GM23338 (cell line): ENCODE data around the gene PPP1R7. TPM values are rescaled to one million over a fixed set of nuclear protein-coding genes. Genes with fewer than 3 reads are reported as not detected.
A peak's percentile ranks its signal among the peaks of the same experiment; 100 is the strongest.

Experiments used
- ATAC-seq: fragments of 200-7000 bp; cut with Tn5 transposase; 3 replicates; pipeline ENCODE4 v1.9.1; 2020
- DNase-seq: peaks from one replicate; pipeline ENCODE4 v3.0.0-alpha.2; 2015; ENCODE audit warnings: low spot score
- H2AFZ ChIP-seq: fragments of 200-600 bp; sonication (generic); 2 replicates; pipeline ENCODE4 v1.8.0; 2016; ENCODE audit warnings: antibody characterized with exemption, mild to moderate bottlenecking, moderate library complexity
- H3F3A ChIP-seq: fragments of 200-600 bp; sonication (generic); replicated peaks from 2 replicates; pipeline ENCODE4 v1.8.0; 2017; ENCODE audit warnings: antibody characterized with exemption, mixed run types, low read depth
- H3K27ac ChIP-seq: fragments of 200-600 bp; sonication (generic); 2 replicates; pipeline ENCODE4 v1.6.1; 2016; ENCODE audit warnings: low read depth
- H3K27me3 ChIP-seq: fragments of 200-600 bp; sonication (generic); 2 replicates; pipeline ENCODE4 v1.8.0; 2016; ENCODE audit warnings: mild to moderate bottlenecking, mixed run types, moderate library complexity; ENCODE audit not compliant: insufficient read depth
- H3K36me3 ChIP-seq: fragments of 200-600 bp; sonication (generic); 2 replicates; pipeline ENCODE4 v1.8.0; 2016; ENCODE audit warnings: mild to moderate bottlenecking; ENCODE audit not compliant: insufficient read depth
- H3K4me1 ChIP-seq: fragments of 200-600 bp; sonication (generic); 2 replicates; pipeline ENCODE4 v1.8.0; 2016; ENCODE audit warnings: mild to moderate bottlenecking, moderate library complexity; ENCODE audit not compliant: insufficient read depth
- H3K4me2 ChIP-seq: fragments of 200-600 bp; sonication (generic); 2 replicates; pipeline ENCODE4 v1.7.1; 2017; ENCODE audit warnings: mixed run types
- H3K4me3 ChIP-seq: fragments of 200-600 bp; sonication (generic); 2 replicates; pipeline ENCODE4 v1.6.1; 2016; ENCODE audit warnings: mixed run types
- H3K79me2 ChIP-seq: fragments of 200-600 bp; sonication (generic); replicated peaks from 2 replicates; pipeline ENCODE4 v1.8.0; 2017; ENCODE audit warnings: mild to moderate bottlenecking; ENCODE audit not compliant: insufficient read depth
- H3K9me2 ChIP-seq: fragments of 200-600 bp; sonication (generic); 2 replicates; pipeline ENCODE4 v1.8.0; 2017; ENCODE audit not compliant: insufficient read depth
- H4K20me1 ChIP-seq: fragments of 200-600 bp; sonication (generic); replicated peaks from 2 replicates; pipeline ENCODE4 v1.8.0; 2017; ENCODE audit warnings: mild to moderate bottlenecking; ENCODE audit not compliant: insufficient read depth
- H3K27ac Mint-ChIP-seq: 2 replicates; pipeline ENCODE4 v1.8.0; 2020; ENCODE audit warnings: inconsistent platforms, mild to moderate bottlenecking, moderate library complexity, mixed read lengths
- H3K27me3 Mint-ChIP-seq: 3 replicates; pipeline ENCODE4 v1.8.0; 2022; ENCODE audit warnings: low read depth, mild to moderate bottlenecking, moderate library complexity, mixed read lengths, inconsistent platforms; ENCODE audit not compliant: insufficient read depth, poor library complexity
- H3K36me3 Mint-ChIP-seq: 3 replicates; pipeline ENCODE4 v1.8.0; 2021; ENCODE audit warnings: low read depth, mild to moderate bottlenecking, inconsistent platforms, moderate library complexity, mixed read lengths
- H3K4me1 Mint-ChIP-seq: 3 replicates; pipeline ENCODE4 v1.8.0; 2020; ENCODE audit warnings: mild to moderate bottlenecking, inconsistent platforms, mixed read lengths
- H3K4me3 Mint-ChIP-seq: 3 replicates; pipeline ENCODE4 v1.8.0; 2021; ENCODE audit warnings: moderate library complexity, mild to moderate bottlenecking, inconsistent platforms, mixed read lengths
- H3K9me3 Mint-ChIP-seq: 3 replicates; pipeline ENCODE4 v1.8.0; 2020; ENCODE audit warnings: moderate library complexity, mild to moderate bottlenecking, inconsistent platforms, mixed read lengths
- CREB1 ChIP-seq: fragments of 250-450 bp; sonication (Bioruptor Pico); IDR thresholded peaks from 2 replicates; pipeline ENCODE4 v1.5.0; 2020; ENCODE audit warnings: low read depth, mild to moderate bottlenecking, moderate library complexity
- EZH2 ChIP-seq: fragments of 200-600 bp; sonication (generic); IDR thresholded peaks from one replicate; pipeline ENCODE4 v1.8.0; 2017; ENCODE audit warnings: antibody characterized with exemption, mild to moderate bottlenecking, low read depth; ENCODE audit not compliant: unreplicated experiment
- EZH2phosphoT487 ChIP-seq: fragments of 200-600 bp; sonication (generic); IDR thresholded peaks from one replicate; pipeline ENCODE4 v1.8.1; 2018; ENCODE audit warnings: antibody characterized with exemption; ENCODE audit not compliant: unreplicated experiment
- JUNB ChIP-seq: IDR thresholded peaks from one replicate; pipeline ENCODE4 v1.6.1; 2016; ENCODE audit warnings: antibody characterized with exemption; ENCODE audit not compliant: unreplicated experiment
- NANOG ChIP-seq: IDR thresholded peaks from 2 replicates; pipeline ENCODE4 v1.6.1; 2016; ENCODE audit warnings: antibody characterized with exemption, borderline replicate concordance
- POLR2AphosphoS5 ChIP-seq: IDR thresholded peaks from 2 replicates; pipeline ENCODE4 v1.6.1; 2016; ENCODE audit warnings: antibody characterized with exemption, low read depth
- STAT1 ChIP-seq: IDR thresholded peaks from one replicate; pipeline ENCODE4 v1.6.1; 2016; ENCODE audit warnings: antibody characterized with exemption; ENCODE audit not compliant: unreplicated experiment
- ZNF114 ChIP-seq: fragments of 250-450 bp; sonication (Bioruptor Pico); IDR thresholded peaks from 2 replicates; pipeline ENCODE4 v1.5.0; 2020; ENCODE audit warnings: mild to moderate bottlenecking, moderate library complexity
- ZNF331 ChIP-seq: fragments of 250-450 bp; sonication (Bioruptor Pico); IDR thresholded peaks from 2 replicates; pipeline ENCODE4 v1.5.0; 2020; ENCODE audit warnings: low read depth, mild to moderate bottlenecking, moderate library complexity
- ZNF462 ChIP-seq: fragments of 250-450 bp; sonication (Bioruptor Pico); IDR thresholded peaks from 2 replicates; pipeline ENCODE4 v1.5.0; 2020; ENCODE audit warnings: mild to moderate bottlenecking, moderate library complexity
- polyA plus RNA-seq: library from polyadenylated mRNA; unstranded; fragments of >200 nt; fragmentation: Nextera tagmentation; extraction: Ambion mirVana; gene quantifications from 2 replicates; pipeline ENCODE4 v1.2.1, GENCODE V29; 2016
- total RNA-seq: library from RNA; depleted of rRNA; stranded (reverse); fragments of >200 nt; shearing (Covaris generic); gene quantifications from 2 replicates; pipeline ENCODE4 v1.2.3, GENCODE V29; 2014
- TF ChIP-seq, protein P1 (sequence below): IDR thresholded peaks from 2 replicates; pipeline ENCODE4 v1.6.1; 2016; ENCODE audit warnings: antibody characterized with exemption
- TF ChIP-seq, protein P2 (sequence below), 2 experiments: fragments of 200-600 bp in 1 of 2; sonication (generic) in 1 of 2; conservative IDR thresholded peaks; 2 replicates each; pipeline versions ENCODE4 v1.5.1 to v1.6.1; 2016 to 2017; ENCODE audit warnings: antibody characterized with exemption in 2 of 2, low read depth in 2 of 2, mild to moderate bottlenecking in 2 of 2, moderate library complexity in 1 of 2
- TF ChIP-seq, protein P3 (sequence below): IDR thresholded peaks from one replicate; pipeline ENCODE4 v1.6.1; 2018; ENCODE audit warnings: antibody characterized with exemption; ENCODE audit not compliant: unreplicated experiment

Gene PPP1R7
- total and polyA plus RNA-seq, 2 experiments from 2014 or later = 48.2 to 94.3 TPM

DNA sequence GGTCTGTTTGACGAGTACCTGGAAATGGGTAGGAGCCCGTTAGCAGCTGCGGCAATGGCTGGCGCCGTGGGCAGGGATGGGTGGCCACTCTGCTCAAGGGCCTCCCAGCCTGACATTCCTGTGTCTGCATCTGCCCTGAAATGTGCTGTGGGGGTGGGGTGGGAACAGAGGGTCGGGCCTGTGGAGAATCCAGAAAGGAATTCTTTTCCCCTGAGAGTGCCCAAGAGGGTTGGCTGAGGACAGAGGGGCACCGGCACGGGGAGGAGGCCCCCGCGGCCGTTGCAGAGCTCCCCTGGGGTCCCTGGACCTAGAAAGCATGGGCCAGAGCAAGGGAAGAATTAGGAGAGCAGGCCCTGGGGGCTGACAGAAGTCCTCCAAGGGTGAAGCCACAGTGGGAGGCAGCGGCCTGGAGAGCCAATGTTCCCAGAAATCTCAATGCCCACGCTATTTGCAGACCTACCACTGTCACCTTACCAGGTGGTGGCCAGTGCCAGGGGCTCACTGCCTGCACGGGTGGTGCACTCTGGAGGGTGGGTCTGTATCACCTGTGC lies 66.0 kb downstream of the PPP1R7 start:
- no peaks in the 10 kb centered on the region for H3K9me2 ChIP-seq
- H3K27ac ChIP-seq = no peak overlapping the region
- no peaks in the 10 kb centered on the region; the same call in 1 of the 2 replicates for H4K20me1 ChIP-seq
- H3K36me3 Mint-ChIP-seq = no peaks in the 10 kb centered on the region; the same call in 2 of the 3 replicates
- H3K4me3 ChIP-seq = no peak overlapping the region
- H3K27me3 ChIP-seq = no peaks in the 10 kb centered on the region
- H3K4me1 Mint-ChIP-seq = peaks cover 22% of the 10 kb centered on the region
- H3K4me2 ChIP-seq = peak overlapping the region; percentile 92; the same call in 1 of the 2 replicates
- no peak overlapping the region for H3K27ac Mint-ChIP-seq
- H3K4me3 Mint-ChIP-seq = peak overlapping the region; percentile 60
- peaks cover 17% of the 10 kb centered on the region for H3K79me2 ChIP-seq
- no peaks in the 10 kb centered on the region for H3K36me3 ChIP-seq
- peaks cover 19% of the 10 kb centered on the region for H3K4me1 ChIP-seq
- DNase-seq (peak; percentile 52), ATAC-seq (peak; percentile 24)
- H3K9me3 Mint-ChIP-seq = no peaks in the 10 kb centered on the region
- H2AFZ ChIP-seq = no peak overlapping the region
- TF ChIP-seq, protein P1, sequence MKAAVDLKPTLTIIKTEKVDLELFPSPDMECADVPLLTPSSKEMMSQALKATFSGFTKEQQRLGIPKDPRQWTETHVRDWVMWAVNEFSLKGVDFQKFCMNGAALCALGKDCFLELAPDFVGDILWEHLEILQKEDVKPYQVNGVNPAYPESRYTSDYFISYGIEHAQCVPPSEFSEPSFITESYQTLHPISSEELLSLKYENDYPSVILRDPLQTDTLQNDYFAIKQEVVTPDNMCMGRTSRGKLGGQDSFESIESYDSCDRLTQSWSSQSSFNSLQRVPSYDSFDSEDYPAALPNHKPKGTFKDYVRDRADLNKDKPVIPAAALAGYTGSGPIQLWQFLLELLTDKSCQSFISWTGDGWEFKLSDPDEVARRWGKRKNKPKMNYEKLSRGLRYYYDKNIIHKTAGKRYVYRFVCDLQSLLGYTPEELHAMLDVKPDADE = no peak
- TF ChIP-seq ZNF114 (CRISPR knock-in tag) (no peak), STAT1 (no peak), ZNF462 (CRISPR knock-in tag) (no peak), NANOG (no peak), JUNB (no peak), EZH2phosphoT487 (no peak), POLR2AphosphoS5 (no peak), EZH2 (no peak), CREB1 (CRISPR knock-in tag) (no peak), ZNF331 (no peak)
- TF ChIP-seq, protein P2, sequence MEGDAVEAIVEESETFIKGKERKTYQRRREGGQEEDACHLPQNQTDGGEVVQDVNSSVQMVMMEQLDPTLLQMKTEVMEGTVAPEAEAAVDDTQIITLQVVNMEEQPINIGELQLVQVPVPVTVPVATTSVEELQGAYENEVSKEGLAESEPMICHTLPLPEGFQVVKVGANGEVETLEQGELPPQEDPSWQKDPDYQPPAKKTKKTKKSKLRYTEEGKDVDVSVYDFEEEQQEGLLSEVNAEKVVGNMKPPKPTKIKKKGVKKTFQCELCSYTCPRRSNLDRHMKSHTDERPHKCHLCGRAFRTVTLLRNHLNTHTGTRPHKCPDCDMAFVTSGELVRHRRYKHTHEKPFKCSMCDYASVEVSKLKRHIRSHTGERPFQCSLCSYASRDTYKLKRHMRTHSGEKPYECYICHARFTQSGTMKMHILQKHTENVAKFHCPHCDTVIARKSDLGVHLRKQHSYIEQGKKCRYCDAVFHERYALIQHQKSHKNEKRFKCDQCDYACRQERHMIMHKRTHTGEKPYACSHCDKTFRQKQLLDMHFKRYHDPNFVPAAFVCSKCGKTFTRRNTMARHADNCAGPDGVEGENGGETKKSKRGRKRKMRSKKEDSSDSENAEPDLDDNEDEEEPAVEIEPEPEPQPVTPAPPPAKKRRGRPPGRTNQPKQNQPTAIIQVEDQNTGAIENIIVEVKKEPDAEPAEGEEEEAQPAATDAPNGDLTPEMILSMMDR (conservative IDR thresholded peaks at IDR 0.05; ENCODE audit: low read depth in 2 of 2) = no peak
- TF ChIP-seq, protein P3, sequence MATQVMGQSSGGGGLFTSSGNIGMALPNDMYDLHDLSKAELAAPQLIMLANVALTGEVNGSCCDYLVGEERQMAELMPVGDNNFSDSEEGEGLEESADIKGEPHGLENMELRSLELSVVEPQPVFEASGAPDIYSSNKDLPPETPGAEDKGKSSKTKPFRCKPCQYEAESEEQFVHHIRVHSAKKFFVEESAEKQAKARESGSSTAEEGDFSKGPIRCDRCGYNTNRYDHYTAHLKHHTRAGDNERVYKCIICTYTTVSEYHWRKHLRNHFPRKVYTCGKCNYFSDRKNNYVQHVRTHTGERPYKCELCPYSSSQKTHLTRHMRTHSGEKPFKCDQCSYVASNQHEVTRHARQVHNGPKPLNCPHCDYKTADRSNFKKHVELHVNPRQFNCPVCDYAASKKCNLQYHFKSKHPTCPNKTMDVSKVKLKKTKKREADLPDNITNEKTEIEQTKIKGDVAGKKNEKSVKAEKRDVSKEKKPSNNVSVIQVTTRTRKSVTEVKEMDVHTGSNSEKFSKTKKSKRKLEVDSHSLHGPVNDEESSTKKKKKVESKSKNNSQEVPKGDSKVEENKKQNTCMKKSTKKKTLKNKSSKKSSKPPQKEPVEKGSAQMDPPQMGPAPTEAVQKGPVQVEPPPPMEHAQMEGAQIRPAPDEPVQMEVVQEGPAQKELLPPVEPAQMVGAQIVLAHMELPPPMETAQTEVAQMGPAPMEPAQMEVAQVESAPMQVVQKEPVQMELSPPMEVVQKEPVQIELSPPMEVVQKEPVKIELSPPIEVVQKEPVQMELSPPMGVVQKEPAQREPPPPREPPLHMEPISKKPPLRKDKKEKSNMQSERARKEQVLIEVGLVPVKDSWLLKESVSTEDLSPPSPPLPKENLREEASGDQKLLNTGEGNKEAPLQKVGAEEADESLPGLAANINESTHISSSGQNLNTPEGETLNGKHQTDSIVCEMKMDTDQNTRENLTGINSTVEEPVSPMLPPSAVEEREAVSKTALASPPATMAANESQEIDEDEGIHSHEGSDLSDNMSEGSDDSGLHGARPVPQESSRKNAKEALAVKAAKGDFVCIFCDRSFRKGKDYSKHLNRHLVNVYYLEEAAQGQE = no peak
- peaks cover 21% of the 10 kb centered on the region for H3K27me3 Mint-ChIP-seq
- H3F3A ChIP-seq = peaks cover 5% of the 10 kb centered on the region; the same call in 1 of the 2 replicates
